GM12891 (cell line): ENCODE measurements around the gene ZNF440.
"Not testable (repeated sequence)": the region's sequence is repeated elsewhere in the genome, so short reads cannot be mapped to it uniquely, and the experiment has no call there.

ENCODE experiments used
- DNase-seq: peaks from one replicate; pipeline ENCODE4 v3.0.0; 2011; ENCODE audit warnings: low spot score; ENCODE audit not compliant: insufficient read length
- FAIRE-seq: peaks from 2 replicates; lab custom pipeline; 2011; peaks lifted over from hg19 to GRCh38; lab: Jason Lieb, UNC
- PAX5 ChIP-seq: IDR thresholded peaks from 2 replicates; pipeline ENCODE4 v1.6.1; 2011; ENCODE audit warnings: low read length, moderate library complexity, mild to moderate bottlenecking; ENCODE audit not compliant: insufficient read depth, severe bottlenecking
- POLR2A ChIP-seq: IDR thresholded peaks from 2 replicates; pipeline ENCODE4 v1.6.1; 2011; ENCODE audit warnings: low read depth, low read length, control low read depth
- POLR2AphosphoS5 ChIP-seq: IDR thresholded peaks from 2 replicates; pipeline ENCODE4 v1.6.1; 2011; ENCODE audit warnings: low read depth, low read length, control low read depth
- POU2F2 ChIP-seq: IDR thresholded peaks from 2 replicates; pipeline ENCODE4 v1.6.1; 2011; ENCODE audit warnings: low read depth, mild to moderate bottlenecking, control low read depth, low read length, moderate library complexity
- SPI1 ChIP-seq: IDR thresholded peaks from 2 replicates; pipeline ENCODE4 v1.6.1; 2011; ENCODE audit warnings: low read depth, low read length, control low read depth
- TAF1 ChIP-seq: IDR thresholded peaks from 2 replicates; pipeline ENCODE4 v1.6.1; 2011; ENCODE audit warnings: low read depth, low read length, control low read depth

The ZNF440 gene

DNA sequence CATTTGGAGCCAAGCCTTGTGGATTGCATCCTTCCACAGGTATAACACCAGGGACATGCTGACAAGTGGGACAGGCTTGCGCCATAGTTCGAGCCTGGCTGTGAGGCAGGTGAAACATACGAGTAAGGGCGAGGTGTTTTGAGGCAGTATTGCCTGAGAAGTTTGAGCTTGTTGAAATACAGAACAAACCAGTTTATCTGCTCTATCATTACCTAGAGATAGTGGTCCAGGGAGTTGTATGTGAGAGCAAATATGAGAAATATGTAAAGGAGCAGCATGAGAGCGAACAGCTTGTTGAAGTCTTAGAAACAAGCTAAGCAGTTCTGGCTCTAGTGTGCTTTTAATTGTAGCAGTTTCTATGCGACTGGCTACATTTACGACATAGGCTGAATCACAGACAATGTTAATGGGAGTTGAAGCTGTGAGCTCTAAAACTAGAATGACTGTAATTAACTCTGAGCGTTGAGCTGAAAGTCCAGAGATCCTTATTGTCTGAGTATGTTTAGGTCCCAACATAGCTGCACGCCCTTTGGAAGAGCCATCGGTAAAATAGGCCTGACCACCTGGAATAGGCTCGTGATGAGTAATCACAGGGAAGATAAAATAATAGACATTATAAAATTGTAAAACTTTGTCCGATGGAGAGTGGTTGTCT, 42.6 kb downstream of the ZNF440 start:
- DNase-seq, result no peak
- FAIRE-seq, result no peak
- no peak for TF ChIP-seq TAF1
- no peak for TF ChIP-seq PAX5
- TF ChIP-seq SPI1, result no peak
- no peak for TF ChIP-seq POU2F2
- no peak for TF ChIP-seq POLR2AphosphoS5
- no peak for TF ChIP-seq POLR2A

DNA sequence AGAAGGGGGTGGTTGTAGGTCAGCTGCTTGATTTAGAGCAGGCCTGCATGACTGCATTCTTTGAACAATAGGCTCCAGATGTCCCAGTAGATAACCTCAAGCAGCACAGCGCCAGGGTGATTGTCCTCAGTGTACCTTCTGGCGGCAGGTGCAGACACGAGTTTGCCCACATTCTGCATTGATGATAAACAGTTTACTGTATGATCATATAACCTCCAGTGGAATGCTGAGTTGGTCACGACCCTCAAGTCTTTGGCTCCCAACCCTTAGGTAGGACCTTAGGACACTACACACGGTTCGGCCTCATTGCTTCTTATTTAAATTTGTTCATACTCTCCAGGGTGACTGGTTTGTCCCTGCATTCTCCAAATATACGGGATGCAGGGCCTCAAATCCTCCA, 46.6 kb downstream of the ZNF440 start:
- TF ChIP-seq POLR2A (no peak), SPI1 (no peak), POLR2AphosphoS5 (no peak), PAX5 (no peak), TAF1 (no peak), POU2F2 (no peak)
- DNase-seq (no peak), FAIRE-seq (no peak)

DNA sequence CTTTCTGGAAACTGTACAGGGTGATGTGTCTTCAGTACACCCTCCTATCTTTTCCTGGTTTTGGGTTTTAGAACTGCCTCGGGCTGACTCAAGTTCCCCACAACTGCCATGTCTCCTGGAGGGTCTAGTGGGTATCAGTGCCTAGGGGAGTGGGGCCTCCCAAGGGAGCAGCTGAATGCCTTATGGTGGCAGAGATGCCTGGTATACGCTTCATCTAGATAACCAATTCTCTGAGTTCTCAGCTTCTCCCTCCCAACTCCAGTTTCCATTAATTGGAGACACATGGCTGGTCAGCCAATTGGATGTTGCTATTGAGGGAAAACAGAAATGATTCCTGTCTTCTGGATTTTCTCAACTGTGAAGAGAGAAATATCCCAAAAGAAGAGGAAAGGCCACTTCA, 47.2 kb downstream of the ZNF440 start:
- TF ChIP-seq TAF1 (no peak), POLR2AphosphoS5 (no peak)
- DNase-seq, result no peak
- no peak for FAIRE-seq

DNA sequence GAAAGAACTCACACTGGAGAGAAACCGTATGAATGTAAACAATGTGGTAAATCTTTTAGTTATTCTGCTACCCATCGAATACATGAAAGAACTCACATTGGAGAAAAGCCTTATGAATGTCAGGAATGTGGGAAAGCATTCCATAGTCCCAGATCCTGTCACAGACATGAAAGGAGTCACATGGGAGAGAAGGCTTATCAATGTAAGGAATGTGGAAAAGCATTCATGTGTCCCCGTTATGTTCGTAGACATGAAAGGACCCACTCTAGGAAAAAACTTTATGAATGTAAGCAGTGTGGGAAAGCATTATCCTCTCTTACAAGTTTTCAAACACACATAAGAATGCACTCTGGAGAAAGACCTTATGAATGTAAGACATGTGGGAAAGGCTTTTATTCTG, 53.7 kb downstream of the ZNF440 start:
- not testable (repeated sequence) for DNase-seq, FAIRE-seq

DNA sequence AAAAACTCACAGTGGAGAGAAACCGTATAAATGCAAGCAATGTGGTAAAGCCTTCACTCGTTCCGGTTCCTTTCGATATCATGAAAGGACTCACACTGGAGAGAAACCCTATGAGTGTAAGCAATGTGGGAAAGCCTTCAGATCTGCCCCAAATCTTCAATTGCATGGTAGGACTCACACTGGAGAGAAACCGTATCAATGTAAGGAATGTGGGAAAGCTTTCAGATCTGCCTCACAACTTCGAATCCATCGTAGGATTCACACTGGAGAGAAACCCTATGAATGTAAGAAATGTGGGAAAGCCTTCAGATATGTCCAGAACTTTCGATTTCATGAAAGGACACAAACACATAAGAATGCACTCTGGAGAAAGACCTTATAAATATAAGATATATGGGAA, 54.1 kb downstream of the ZNF440 start:
- no peak for FAIRE-seq

DNA sequence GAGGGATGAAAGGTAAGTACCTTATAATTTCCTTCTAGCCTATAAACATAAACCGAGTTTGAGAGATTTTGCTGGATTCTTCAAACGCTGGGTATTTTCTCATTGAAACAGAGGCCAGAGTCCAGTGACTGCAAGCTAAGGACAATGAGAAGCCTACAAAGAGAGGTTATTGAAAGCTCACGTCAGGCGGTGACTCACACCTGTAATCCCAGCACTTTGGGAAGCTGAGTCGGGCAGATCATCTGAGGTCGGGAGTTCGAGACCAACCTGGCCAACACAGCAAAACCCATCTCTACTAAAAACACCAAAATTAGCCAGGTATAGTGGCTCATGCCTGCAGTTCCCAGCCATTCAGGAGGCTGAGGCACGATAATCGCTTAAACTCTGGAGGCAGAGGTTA, 58.6 kb downstream of the ZNF440 start:
- no peak for TF ChIP-seq POLR2AphosphoS5
- no peak for TF ChIP-seq TAF1
- TF ChIP-seq SPI1, result no peak
- no peak for TF ChIP-seq POU2F2
- no peak for TF ChIP-seq PAX5
- TF ChIP-seq POLR2A, result no peak
- FAIRE-seq (no peak), DNase-seq (no peak)

More for the DNA sequence above, 54.1 kb downstream of the ZNF440 start:
- DNase-seq, result no peak
- no peak for TF ChIP-seq PAX5
- no peak for TF ChIP-seq TAF1
- no peak for TF ChIP-seq POLR2A
- TF ChIP-seq POLR2AphosphoS5, result no peak
- no peak for TF ChIP-seq POU2F2
- no peak for TF ChIP-seq SPI1

DNA sequence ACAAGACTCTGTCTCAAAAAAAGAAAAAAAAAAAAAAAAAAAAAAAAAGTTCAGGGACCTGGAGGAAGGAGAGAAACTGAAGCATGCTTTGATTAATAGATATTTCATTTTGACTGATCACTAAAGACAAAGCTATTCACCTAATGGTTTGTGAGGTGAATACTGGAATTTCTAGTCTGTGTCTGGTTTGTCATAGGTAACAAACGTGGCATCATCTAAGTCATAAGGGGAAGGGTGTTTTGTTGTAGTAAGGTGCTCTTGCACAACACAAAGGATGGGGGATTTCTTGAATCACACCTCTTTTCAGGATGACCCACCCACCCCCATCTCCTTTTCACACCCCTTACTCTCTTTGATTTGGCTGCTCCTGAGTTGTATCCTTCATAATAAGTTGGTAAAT, 59.7 kb downstream of the ZNF440 start:
- DNase-seq (no peak), FAIRE-seq (no peak)
- TF ChIP-seq POLR2AphosphoS5 (no peak), POU2F2 (no peak), POLR2A (no peak), TAF1 (no peak)

DNA sequence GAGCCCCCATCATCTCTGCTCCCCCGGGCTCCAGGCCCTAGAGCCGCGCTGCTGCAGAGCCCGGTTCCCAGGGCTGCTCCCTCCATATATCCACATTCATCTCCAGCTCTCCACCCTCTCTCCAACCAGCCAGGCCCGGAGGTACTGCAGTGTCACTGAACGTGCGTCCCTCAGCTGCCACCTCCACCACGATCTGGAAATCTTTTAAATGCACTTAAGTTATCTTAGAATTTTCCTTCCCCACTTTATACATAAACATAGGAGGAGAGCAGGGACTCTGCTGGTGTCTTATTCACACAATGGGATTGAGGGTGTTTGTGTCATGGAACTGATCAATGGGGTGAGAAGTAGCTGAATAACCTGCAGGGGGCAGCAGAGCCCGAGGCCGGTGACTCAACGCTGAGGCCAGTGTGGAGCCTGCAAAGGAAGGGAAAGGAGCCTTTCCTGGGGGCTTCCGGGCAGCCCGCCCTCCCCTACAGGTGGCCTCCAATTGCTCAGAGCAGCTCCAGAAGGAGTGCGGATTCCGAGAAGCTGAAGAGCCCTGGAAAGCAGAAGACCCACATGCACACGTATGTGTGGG, 65.7 kb downstream of the ZNF440 start:
- not testable (repeated sequence) for DNase-seq, FAIRE-seq

DNA sequence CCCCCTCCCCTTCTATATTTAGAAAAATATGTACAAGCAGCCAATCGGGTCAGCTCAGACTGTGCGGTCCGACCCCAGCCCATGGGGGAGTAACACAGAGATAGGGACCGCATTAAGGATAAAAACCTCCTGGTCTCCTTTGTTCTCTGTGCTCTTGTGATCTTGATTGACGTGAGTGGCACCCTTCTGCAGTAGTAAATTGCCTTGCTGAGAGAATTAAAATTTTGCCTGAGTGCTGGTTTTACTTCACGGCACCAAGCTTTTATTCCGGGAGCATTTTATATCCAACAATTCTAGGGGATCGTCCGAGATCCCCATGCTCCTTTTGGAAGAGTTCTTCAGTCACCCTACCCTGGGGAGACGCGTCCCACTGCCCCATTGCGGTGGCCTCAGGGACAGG, 66.5 kb downstream of the ZNF440 start:
- TF ChIP-seq POLR2AphosphoS5 (no peak), TAF1 (no peak)
- FAIRE-seq (no peak), DNase-seq (no peak)

DNA sequence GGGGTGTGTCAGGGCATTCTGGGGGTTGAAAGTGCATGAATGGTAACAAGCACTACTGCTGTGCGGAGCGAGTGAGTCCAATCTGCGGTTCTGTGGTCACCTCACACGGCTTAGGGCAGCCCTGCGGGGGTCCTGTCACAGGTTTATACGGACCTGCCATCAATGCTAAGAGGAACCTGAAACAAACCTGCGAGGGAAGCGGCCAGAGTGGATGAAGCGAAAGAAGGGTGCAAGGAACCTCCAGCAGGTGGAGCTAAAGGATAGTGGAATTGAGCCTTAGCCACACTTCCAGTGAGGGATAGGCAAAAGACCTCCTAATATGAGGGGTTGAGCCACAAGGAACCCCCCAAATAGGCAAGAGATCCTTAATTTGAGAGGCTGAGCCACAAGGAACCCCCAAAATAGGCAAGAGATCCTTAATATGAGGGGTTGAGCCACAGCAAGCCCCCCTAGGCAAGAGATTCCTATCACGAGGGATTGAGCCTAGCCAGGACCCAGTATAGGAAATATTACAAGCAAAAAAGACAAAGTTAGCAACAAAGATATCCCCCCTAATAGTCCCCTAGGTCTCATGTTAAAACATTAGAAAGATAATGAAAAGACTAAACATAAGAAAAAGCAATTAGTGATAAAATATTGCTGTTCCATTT, 67.2 kb downstream of the ZNF440 start:
- peak; percentile 34 for DNase-seq
- FAIRE-seq, result peak; percentile 40
- TF ChIP-seq SPI1, result no peak
- TF ChIP-seq POU2F2, result no peak
- TF ChIP-seq PAX5, result no peak
- no peak for TF ChIP-seq POLR2A
- no peak for TF ChIP-seq POLR2AphosphoS5
- no peak for TF ChIP-seq TAF1

DNA sequence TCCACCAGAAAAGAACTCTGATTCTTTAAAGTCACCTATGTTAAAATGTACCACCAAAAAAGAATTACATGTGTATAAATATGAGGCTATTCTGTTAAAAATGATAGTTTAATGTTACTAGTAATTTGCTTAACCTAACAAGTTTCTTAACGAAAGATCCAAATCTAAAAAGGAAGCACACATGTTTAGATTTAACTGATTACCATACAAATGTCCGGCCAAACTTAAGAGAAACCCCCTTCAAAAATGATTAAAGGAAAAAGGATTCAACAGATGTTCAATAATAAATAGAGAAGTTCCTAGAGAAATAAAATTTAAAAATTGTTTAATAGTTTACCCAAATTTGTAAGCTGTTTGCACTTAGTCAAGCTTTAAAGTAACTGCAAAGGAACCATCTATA, 68.5 kb downstream of the ZNF440 start:
- no peak for DNase-seq
- FAIRE-seq, result no peak
- no peak for TF ChIP-seq SPI1
- no peak for TF ChIP-seq POU2F2
- no peak for TF ChIP-seq POLR2AphosphoS5
- no peak for TF ChIP-seq POLR2A
- no peak for TF ChIP-seq TAF1
- no peak for TF ChIP-seq PAX5
